HG03039 (cell line): Measurements from ENCODE around the gene RPS6KB2.

Experiments
- ATAC-seq: cut with Tn5 transposase; IDR thresholded peaks from one replicate; pipeline ENCODE4 v1.9.1; 2021; ENCODE audit warnings: mild to moderate bottlenecking, moderate library complexity; ENCODE audit not compliant: unreplicated experiment

The RPS6KB2 gene

DNA sequence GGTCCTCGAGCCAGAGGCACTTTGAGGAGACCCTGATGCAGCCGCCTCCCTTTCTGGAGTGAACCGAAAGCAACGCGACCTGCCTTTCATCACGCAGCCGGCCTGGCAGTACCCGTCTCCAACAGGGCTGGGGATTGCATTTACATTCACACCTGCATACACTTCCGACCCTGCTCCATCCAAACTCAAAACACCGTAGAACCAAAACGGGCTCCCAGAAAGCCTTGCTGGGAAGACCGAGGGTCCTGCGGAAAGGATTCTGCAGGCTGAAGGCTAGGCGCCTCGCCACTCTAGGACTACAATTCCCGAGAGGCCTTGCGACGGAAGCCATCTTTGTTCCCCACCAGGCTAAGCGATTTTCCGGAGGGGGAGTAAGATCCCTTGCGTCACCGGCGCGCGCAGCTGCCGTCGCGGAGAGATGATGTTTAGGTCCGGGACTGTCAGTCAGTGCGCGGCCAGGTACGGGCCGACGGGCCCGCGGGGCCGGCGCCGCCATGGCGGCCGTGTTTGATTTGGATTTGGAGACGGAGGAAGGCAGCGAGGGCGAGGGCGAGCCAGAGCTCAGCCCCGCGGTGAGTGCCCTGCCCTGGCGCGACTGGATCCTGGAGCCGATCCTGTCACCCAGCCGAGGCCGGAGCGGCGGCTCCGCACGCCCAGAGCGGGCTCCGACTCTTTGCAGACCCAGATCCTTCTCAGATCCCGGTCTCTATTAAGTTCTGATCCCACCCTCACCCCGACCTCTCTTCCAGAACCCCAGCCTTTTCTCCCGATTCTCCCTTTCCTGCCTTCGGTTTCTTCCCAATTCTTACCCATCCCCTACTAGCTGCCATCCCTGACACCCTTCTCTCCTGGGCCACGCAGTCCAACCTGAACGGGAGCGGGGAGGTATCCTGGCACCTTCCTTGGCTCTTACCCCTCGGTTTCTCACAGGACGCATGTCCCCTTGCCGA, at the start of gene RPS6KB2:
RPS6KB2 (plus strand) TSS at position 443 of the 950 bp plus-strand sequence; CDS start at position 495, 52 bp downstream.
- peak; percentile 69 for ATAC-seq

DNA sequence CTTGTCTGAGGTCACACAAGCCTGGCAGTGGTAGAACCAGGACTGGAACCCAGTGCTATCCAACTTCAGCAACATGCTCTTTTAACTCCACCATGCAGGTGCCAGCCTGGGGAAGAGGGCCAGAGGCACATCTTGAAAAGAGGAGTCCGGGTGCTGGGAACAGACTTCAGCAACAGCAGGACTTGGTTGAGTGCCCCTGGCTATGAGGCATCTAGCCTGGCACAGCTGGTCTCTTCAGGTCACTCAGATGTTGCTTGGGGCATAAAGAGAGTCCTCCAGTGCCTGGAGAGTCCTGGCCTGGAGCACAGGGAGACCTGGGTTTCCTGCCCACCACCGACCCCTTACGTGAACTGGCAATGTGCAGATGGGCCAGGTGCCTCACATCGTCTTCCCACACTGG, 49.8 kb upstream of the RPS6KB2 start:
- ATAC-seq, result no peak

DNA sequence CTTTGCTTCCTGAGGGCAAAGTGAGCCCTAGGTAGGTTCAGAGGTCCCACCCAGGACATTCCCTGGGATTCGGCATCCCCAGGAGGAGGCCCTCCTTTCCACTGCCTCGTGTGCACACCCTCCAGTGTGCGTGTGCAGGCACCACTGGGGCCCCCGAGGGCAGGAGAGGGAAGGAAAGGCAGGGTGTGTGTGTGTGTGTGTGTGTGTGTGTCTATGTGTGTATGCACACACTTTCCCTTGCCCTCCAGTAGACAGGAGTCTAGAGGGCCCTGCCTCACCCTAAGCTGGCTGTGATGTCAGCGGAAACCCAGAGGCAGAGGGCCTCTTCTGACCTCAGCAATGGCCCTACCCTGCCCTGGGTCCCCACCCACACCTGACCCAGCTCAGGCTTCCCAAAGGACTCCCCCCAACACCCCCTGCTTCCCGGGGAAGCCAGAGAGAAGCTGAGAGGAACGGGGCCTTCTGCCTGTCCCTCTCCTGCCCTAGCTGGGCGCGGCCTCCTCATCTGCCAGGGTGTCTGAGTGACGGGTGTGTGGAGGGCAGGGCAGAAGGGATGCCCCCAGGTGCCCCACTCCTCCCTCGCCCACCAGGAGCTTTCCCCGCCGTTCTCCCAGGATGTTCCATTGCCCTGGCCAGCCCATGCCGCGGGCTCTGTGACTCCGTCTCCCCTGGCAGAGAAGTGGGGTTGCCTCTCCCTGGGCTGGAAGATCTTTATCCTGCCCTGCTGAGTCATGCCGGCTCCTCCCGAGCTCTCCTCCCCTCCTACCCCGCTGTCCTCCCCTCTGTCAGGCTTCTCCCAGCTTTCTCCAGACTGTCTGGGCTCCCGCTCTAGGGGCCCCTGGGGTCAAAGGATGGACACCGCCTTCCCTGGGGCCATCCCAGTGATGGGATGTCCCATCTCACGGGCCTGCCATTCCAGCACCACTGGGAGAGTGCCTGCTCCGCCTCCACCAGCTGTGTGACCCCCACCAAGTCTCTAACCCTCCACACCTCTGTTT, 48.9 kb upstream of the RPS6KB2 start:
- ATAC-seq, result no peak

GRCh38 chr11:67381244-67381972, 46.9 kb upstream of the RPS6KB2 start:
- ATAC-seq, result no peak

DNA sequence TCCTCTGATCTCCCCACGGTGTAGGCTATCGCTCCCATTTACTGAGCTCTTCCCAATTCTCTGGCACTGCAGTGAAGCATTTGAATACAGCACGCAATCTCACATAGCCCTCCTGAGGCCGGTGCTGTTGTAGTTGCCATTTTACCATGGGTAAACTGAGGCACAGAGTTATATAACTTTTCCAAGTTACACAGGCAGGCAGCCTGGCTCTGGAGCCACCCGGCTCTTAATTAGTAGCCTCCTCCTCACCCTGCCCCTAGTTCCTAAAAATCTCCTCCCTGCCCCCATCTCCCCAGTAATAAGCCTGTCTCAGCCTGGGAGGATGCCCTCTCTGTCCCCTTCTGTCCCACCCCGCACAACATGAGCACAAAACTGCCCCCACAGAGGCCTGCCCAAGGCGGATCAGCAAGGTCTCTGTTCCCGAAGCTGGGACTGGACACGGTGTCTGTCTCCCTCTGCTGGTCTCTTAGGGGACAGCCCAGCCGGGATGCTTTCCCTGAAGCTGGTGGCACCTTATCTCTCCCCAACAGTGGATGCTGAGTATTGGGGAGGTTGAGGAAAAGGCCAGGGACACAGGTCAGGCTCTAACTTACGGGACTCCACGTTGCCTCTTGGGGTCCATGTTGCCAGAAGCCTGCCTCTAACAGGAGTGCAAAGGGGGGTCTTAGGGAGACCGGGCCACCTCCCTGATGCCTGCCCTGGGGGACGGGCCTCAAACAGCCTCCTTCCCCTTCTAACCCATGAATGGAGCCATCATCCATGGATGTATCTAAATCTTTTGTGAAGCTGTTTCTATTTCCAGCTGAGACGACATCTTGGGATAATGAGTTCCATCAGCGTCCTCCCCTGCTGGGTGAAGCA, 45.8 kb upstream of the RPS6KB2 start:
- ATAC-seq, result no peak

DNA sequence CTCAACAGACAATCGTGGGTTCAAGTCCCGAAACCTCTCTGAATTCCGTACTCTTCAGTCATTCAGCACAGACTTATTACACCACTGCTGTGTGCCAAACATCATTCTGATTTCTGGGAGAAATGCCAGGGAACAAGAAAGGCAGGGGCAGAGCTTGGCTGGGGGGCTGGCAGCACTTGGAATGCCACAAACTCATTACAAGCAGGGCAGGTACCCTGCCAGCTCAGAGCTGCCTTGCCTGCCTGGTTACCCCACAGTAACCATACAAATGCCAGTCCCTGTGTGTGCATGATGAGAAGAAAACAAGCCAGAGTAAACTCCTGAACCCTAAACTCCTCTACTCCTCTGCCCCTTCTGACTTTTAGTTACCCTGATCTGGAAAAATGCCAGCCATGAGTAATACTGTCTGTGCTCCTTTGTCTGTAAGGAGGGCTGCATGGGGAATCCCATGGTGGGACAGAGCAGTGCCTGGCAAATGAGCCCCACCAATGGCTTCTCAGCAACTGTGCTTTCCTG, 43.4 kb upstream of the RPS6KB2 start:
- ATAC-seq, result no peak

GRCh38 chr11:67387069-67387468, 41.2 kb upstream of the RPS6KB2 start:
- no peak for ATAC-seq

- ATAC-seq, result no peak
These were observed 40.8 kb upstream of the RPS6KB2 start for GRCh38 chr11:67387518-67387917.

GRCh38 chr11:67389477-67389876, 38.8 kb upstream of the RPS6KB2 start:
- no peak for ATAC-seq

DNA sequence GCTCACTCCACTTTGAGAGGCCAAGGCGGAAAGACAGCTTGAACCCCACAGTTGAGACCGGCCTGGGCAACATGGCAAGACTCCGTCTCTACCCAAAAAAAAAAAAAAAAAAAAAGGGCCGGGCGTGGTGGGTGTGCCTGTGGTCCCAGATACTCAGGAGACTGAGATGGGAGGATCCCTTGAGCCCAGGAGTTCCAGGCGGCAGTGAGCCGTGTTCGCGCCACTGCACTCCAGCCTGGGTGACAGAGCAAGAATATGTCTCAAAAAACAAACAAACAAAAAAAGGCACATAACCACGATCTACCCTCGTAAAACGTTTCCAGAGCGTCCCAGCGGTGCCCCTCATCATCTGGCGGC, 37.4 kb upstream of the RPS6KB2 start:
- ATAC-seq, result no peak

DNA sequence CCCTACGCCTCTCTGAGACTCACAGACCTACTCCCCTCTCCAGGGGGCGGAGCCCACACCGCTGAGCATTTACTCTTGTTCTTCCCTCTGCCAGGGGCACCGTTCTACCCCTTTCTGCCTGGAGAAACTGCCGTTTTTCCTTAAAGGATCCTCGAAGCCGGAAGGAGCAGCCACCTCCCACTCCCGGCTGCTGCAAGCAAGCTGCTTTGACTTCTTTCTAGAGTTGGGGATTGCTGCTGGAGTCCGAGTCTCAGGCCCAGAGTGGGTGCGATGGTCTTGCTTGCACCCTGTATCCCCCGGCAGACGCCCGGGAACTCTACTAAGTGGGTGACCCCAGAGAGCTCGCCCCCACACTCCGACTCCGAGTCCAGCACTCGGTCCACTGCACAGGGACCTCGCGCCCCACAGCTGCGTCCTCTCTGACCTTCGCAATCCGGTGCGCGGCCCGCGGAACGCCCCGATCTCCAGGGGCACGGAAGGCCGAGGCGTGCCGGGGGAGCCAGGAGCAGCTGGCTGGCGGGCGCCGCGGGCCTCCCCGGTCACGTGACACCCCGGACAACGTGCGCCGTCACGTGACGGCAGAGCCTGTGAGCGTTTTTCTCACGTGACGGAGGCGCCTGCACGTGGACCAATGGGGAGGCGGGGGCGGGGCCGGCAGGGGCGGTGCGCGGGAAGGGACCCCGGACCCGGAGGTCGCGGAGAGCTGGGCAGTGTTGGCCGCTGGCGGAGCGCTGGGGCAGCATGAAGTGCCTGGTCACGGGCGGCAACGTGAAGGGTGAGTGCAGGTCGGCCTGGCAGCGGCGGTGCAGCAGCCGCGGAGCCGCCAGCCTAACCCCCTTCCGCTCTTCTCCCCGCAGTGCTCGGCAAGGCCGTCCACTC, 36.8 kb upstream of the RPS6KB2 start, which contains the start of gene RAD9A:
RAD9A (plus strand) TSS at position 683 of the 879 bp plus-strand sequence; CDS start at position 742, 59 bp downstream.
- peak; percentile 61 for ATAC-seq

GRCh38 chr11:67392183-67392715, 36.0 kb upstream of the RPS6KB2 start:
- ATAC-seq, result no peak

DNA sequence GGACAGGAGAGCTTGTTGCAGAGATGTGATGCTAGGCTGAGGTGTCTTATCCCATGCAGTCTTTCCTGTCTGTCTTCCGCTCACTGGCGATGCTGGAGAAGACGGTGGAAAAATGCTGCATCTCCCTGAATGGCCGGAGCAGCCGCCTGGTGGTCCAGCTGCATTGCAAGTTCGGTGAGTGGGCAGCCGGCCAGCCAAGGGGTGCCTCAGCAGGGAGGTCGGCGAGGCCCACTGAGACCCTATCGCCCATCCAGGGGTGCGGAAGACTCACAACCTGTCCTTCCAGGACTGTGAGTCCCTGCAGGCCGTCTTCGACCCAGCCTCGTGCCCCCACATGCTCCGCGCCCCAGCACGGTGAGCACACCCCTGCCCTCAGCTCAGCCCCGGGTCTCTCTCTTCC, 34.9 kb upstream of the RPS6KB2 start:
- ATAC-seq, result no peak

- ATAC-seq, result no peak
These were observed 34.3 kb upstream of the RPS6KB2 start for GRCh38 chr11:67393990-67394389.

DNA sequence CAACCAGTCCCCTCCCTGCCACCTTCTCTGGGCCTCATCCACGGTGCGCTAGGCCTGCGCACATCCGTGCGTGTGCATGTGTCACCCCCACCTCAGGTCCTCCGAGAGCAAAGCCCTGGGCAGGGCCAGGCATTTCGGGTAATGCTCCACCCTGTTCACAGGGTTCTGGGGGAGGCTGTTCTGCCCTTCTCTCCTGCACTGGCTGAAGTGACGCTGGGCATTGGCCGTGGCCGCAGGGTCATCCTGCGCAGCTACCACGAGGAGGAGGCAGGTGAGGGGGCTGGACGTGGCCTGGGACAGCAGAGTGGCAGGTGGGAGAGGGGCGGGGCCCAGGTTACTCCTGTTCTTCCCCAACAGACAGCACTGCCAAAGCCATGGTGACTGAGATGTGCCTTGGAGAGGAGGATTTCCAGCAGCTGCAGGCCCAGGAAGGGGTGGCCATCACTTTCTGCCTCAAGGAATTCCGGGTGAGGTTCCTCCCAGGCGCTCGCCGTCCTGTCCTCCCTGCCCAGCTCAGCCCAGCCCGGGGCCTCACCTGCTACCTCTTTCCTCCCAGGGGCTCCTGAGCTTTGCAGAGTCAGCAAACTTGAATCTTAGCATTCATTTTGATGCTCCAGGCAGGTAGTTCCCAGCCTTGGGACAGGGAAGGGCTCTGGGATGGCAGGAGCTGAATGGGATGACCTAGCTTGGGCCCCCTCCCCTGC, 32.6 kb upstream of the RPS6KB2 start:
- ATAC-seq, result no peak

DNA sequence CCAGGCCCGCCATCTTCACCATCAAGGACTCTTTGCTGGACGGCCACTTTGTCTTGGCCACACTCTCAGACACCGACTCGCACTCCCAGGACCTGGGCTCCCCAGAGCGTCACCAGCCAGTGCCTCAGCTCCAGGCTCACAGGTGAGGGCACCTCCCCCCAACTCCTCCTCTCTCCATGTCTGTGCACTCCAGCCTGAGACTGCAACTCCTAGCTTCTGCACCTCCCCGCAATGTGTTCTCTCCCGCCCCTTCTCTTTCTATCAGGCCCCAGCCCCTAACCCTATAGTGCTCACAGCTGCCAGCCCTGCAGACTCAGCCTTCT, 32.1 kb upstream of the RPS6KB2 start:
- no peak for ATAC-seq

DNA sequence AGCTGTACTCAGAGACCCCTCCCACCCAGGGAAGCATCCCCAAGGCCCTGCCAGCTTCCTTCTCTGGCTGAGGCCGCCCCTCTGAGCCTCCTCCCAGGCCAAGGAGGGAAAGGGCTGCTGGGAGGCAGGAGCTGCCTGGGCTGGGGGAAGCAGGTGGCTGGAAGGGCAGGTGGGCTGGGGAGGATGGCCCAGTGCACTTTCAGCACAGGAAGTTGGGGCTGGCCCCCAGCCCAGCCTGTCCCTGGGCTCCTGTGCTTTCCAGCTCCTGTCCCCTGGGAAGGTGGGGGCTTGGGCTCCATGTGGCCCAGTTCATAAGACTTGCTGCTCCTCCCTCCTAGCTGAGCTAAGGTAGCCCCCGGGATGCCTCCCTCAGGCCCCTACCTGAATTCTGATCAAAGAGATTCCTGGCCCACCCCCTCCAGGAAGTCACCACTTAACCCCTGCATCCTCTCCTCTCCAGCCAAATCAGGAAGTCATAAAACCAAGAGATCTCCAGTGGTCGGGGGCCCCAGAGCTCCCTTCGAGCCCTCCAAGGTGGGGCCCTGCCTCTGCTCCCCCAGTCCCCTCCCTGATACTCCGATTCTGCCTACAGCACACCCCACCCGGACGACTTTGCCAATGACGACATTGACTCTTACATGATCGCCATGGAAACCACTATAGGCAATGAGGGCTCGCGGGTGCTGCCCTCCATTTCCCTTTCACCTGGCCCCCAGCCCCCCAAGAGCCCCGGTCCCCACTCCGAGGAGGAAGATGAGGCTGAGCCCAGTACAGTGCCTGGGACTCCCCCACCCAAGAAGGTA, 31.5 kb upstream of the RPS6KB2 start:
- no peak for ATAC-seq
